ENCODE data around the gene MRPS35.

MRPS35 gene

GRCh38 chr12:27710592-27711316 is at the start of gene MRPS35:
Gene MRPS35, plus strand, starts transcription at chr12:27710832. Its CDS starts 12 bp downstream, at chr12:27710844.
- DNase-seq (ENCODE audit: low spot score), result peak; percentile 91

DNA sequence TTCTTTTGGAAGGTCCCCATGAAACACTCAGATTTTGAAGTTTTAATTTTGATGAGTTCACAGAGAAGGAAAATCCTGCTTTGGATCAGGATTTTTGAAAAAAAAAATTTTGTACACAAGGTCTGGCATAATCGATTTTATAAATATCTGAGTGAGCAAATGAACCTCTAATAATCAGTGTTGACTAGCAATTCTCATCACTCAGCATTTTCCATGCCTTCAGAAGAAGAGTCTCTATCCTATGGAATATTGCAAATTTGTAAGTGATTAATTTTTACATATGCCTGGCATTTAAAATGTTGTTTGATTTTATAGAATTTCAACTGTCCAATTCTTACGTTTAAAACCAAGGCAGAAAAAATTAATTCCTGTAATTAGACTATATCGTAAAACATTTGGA is 44.9 kb upstream of the MRPS35 start:
- no peak for DNase-seq (ENCODE audit: low spot score)

GRCh38 chr12:27666510-27666909 is 44.1 kb upstream of the MRPS35 start:
- DNase-seq (ENCODE audit: low spot score), result no peak

DNA sequence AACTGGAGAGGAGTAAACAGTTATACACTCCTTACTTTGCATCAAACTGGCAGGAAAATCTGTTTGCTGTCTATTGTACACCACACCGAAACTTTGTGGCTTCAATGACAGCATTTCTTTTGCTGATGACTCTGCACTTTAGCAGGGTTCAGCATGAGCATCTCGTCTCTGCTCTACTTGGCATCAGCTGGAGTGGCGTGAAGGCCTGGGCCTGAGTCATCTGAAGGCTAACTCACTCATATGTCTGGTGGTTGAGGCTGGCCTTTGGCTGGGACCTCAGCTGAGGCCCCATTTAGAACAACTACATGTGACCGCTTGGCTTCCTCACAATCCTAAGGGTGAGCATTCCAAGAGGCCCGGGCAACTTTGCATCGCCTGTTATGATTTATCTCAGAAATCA is 43.1 kb upstream of the MRPS35 start:
- DNase-seq (ENCODE audit: low spot score), result no peak

GRCh38 chr12:27672051-27672450 is 38.6 kb upstream of the MRPS35 start:
- DNase-seq (ENCODE audit: low spot score), result no peak

DNA sequence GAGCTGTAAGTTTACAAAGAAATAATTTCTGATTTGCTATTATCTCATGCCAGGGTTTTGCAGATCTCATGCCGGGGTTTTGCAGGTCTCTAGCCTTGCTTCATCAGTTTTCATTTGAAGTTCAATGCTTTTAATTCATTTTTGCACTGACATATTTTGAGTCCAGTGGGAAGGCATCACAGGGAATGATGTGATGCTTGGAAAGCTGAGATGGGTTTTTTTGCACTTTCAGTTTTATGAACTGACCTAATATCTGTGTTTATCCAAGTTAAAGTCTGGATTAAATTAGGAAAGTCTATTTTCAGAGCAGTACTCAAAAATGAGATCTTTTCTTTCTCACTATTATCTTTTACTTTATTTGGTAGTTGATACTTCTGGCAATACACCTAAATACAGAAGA is 38.0 kb upstream of the MRPS35 start:
- no peak for DNase-seq (ENCODE audit: low spot score)

DNA sequence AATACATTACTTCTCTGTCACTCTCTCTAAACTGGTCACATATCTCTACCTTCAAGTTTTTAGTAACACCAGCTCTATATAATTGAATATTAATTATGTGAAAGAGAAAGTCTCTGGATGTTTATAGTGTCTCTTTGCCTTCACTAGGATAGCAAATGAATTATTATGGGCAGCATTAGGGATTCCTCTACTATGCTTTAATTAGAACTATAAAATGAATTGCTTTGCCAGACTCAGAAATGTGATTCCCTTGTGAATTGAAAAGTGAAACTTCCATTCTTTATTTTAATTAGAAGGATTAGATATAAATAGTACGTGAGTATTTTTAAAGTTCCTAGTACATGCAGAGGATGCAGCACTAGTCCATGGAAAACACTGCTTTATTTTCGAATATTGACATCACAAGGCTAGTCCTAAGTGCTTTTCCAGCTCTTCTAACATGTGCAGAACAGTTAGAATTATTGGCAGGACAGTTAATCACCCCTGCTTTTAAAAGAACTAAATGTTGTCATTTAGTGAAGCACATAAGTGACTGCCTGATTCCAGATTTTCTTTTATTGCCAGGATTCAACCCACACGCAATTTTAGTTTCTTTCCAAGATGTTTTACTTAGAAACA is 37.4 kb upstream of the MRPS35 start:
- DNase-seq (ENCODE audit: low spot score), result no peak

- no peak for DNase-seq (ENCODE audit: low spot score)
These were observed 35.6 kb upstream of the MRPS35 start for GRCh38 chr12:27674989-27675388.

GRCh38 chr12:27680619-27681018 is 30.0 kb upstream of the MRPS35 start:
- no peak for DNase-seq (ENCODE audit: low spot score)

- DNase-seq (ENCODE audit: low spot score), result no peak
These were observed 28.1 kb upstream of the MRPS35 start for GRCh38 chr12:27682534-27682933.

GRCh38 chr12:27685274-27685673 is 25.4 kb upstream of the MRPS35 start:
- DNase-seq (ENCODE audit: low spot score), result no peak

GRCh38 chr12:27686147-27686546 is 24.5 kb upstream of the MRPS35 start:
- DNase-seq (ENCODE audit: low spot score), result no peak

DNA sequence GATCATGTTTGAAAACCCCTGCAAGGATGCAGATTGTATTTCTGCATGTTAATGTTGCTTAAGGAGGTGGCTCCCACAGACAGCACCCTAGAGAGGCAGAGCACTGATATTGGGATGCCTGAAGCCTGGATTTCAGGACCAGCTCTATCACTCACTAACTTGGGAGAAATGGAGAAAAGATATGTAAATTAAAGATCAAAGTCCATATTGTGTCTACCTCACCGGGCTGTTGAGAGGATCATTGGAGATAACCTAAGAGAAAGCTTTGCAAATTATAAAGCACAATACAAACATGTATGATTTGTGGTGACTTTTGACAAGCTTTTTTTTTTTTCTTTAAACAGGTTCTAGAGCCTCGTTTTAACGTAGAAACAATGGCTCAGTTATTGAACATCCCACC is 22.0 kb upstream of the MRPS35 start:
- no peak for DNase-seq (ENCODE audit: low spot score)

- DNase-seq (ENCODE audit: low spot score), result no peak
These were observed 21.0 kb upstream of the MRPS35 start for GRCh38 chr12:27689558-27690180.

- no peak for DNase-seq (ENCODE audit: low spot score)
These were observed 17.2 kb upstream of the MRPS35 start for GRCh38 chr12:27693403-27693802.

GRCh38 chr12:27695556-27696292 is 14.9 kb upstream of the MRPS35 start:
- no peak for DNase-seq (ENCODE audit: low spot score)

DNA sequence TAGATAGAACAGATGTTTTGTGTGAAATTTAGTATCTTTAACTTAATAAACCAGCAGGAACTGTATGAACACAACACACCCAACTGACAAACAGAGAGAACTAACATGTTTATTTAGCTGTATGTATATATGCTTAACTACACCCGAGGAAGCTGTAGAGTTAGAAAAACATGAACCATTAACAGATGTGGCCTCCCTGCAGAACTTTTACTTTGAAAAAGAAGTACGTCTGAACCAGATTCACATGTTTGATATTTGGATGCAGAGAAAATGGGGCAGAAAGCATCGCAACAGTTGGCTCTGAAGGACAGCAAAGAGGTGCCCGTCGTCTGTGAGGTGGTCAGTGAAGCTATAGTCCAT is 14.4 kb upstream of the MRPS35 start, which contains the start of gene REP15:
TSS of gene REP15 (plus strand) at position 155 of the 360 bp plus-strand sequence. CDS start at position 271, 116 bp downstream.
- no peak for DNase-seq (ENCODE audit: low spot score)

- no peak for DNase-seq (ENCODE audit: low spot score)
These were observed 13.6 kb upstream of the MRPS35 start for GRCh38 chr12:27696864-27697564.

DNA sequence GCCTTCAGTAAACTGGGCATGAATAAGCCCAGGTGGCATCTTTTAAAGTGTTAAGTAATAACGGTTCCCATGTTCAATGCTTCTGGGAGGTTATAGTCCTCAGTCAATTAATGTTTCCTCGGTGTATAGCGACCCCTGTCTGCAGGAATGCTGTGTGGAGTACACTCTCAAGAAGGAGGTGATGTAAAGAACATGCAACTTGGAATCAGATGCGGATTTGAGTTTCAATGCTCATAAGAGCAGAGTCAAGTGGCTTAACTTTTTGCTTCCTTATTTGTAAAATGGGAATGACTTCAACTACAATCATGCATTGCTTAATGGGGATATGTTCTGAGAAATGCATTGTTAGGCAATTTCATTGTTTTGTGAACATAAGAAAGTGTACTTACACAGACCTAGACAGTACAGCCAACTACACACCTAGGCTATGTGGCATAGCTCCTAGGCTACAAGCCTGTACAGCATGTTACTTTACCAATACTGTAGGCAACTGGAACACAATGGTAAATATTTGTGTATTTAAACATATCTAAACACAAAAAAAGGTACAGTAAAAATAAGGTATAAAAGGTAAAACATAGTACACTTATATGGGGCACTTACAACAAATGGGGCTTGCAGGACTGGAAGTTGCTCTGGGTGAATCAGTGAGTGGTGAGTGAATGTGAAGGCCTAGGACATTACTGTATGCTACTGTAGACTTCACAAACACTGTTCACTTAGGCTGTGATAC is 6.7 kb upstream of the MRPS35 start:
- peak; percentile 92 for DNase-seq (ENCODE audit: low spot score)

- DNase-seq (ENCODE audit: low spot score), result no peak
These were observed 5.4 kb upstream of the MRPS35 start for GRCh38 chr12:27705263-27705662.

DNA sequence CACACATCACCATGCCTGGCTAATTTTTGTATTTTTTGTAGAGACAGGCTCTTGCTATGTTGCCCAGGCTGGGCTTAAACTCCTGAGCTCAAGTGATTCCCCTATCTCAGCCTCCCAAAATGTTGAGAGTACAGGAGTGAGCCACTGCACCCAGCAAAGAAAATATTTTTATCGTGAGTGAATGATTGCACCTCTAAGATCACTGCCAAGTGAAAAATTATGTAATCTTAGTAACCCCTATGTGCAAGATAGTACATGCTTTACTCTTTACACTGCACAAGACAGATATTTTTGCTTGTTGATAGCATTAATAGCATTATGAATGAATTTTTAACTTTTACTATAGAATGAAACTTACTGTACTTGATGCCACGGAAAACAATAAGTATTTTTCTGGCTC is 3.4 kb upstream of the MRPS35 start:
- no peak for DNase-seq (ENCODE audit: low spot score)
